Lung (tissue), 12 donors: ENCODE data around the gene ISX. TPM values are rescaled to one million over a fixed set of nuclear protein-coding genes. Genes with fewer than 3 reads are reported as not detected.

Experiments
- ATAC-seq: fragments of 200-7000 bp; cut with Tn5 transposase; one replicate; pipeline ENCODE4 v1.9.1; 2020; ENCODE audit warnings: moderate number of reproducible peaks; ENCODE audit not compliant: insufficient read depth, low FRiP score
- DNase-seq, 3 donors: peaks; one replicate each; pipeline ENCODE4 v3.0.0-alpha.2; 2013 to 2017
- H3K27ac ChIP-seq, 2 donors: one replicate each; pipeline ENCODE4 v1.5.1; 2013; ENCODE audit warnings: mild to moderate bottlenecking in 2 of 2, moderate library complexity in 2 of 2, control low read depth in 1 of 2, inconsistent platforms in 1 of 2, low read depth in 1 of 2, low read length in 1 of 2
- H3K27me3 ChIP-seq, 3 donors: one replicate each; pipeline ENCODE4 v1.5.1; 2013; ENCODE audit warnings: low read length in 2 of 3; ENCODE audit not compliant: control insufficient read depth in 3 of 3, insufficient read depth in 3 of 3
- H3K36me3 ChIP-seq, 4 donors: one replicate each; pipeline ENCODE4 v1.5.1; 2013; ENCODE audit warnings: low read length in 4 of 4, mild to moderate bottlenecking in 1 of 4, moderate library complexity in 1 of 4; ENCODE audit not compliant: control insufficient read depth in 4 of 4, insufficient read depth in 4 of 4
- H3K4me1 ChIP-seq, 5 donors: one replicate each; pipeline ENCODE4 v1.5.1; 2013; ENCODE audit warnings: low read length in 5 of 5, mild to moderate bottlenecking in 2 of 5, moderate library complexity in 1 of 5; ENCODE audit not compliant: control insufficient read depth in 5 of 5, insufficient read depth in 5 of 5
- H3K4me3 ChIP-seq: one replicate; pipeline ENCODE4 v1.5.1; 2013; ENCODE audit warnings: mild to moderate bottlenecking, control low read depth, moderate library complexity
- H3K9ac ChIP-seq, 2 donors: one replicate each; pipeline ENCODE4 v1.5.1; 2013; ENCODE audit warnings: low read length in 2 of 2, control low read depth in 1 of 2; ENCODE audit not compliant: insufficient read depth in 1 of 2
- H3K9me3 ChIP-seq, 4 donors: one replicate each; pipeline ENCODE4 v1.5.1; 2013; ENCODE audit warnings: low read length in 3 of 4, mild to moderate bottlenecking in 1 of 4, moderate library complexity in 1 of 4; ENCODE audit not compliant: control insufficient read depth in 4 of 4, insufficient read depth in 3 of 4
- WGBS, 2 donors: extraction: QIAGEN DNeasy Blood & Tissue Kit; methylation state at CpG; one replicate each; pipeline ENCODE4 v1.1.7; 2013; 5-methylcytosine and 5-hydroxymethylcytosine counted together
- polyA plus RNA-seq, 2 donors: library from polyadenylated mRNA; stranded (reverse); fragments of 200-250 nt; gene quantifications; one replicate each; pipeline ENCODE4 v1.2.1, GENCODE V29; 2013
- total RNA-seq, 2 donors: library from RNA; depleted of rRNA in 1 of 2; stranded (reverse); fragments of >200 nt in 1 of 2; gene quantifications; one replicate each; pipeline ENCODE4 v1.2.1, GENCODE V29; 2014 to 2021
- TF ChIP-seq, protein P1 (sequence below): IDR thresholded peaks from 2 replicates; pipeline ENCODE4 v1.5.1; 2012; ENCODE audit warnings: mild to moderate bottlenecking; ENCODE audit errors: control extremely low read depth, extremely low read depth
- donor health status: control.
- donor health status: control.
- donor health status: Bipolar disorder and iron deficiency.
- donor health status: healthy.
- donor health status: DM: yes; HTN: yes; CAD: no.

The ISX gene
- total and polyA plus RNA-seq, 4 donors, result not detected

- ATAC-seq (no peak), DNase-seq (no peak)
- Histone ChIP-seq H3K4me3 (no peak overlapping the region), H3K27ac (no peak overlapping the region), H3K36me3 (no peaks in the 10 kb centered on the region), H3K27me3 (peaks cover 0 to 5% (median 0%) of the 10 kb centered on the region in 3 donors), H3K9me3 (peaks cover 0 to 6% (median 0%) of the 10 kb centered on the region in 4 donors), H3K4me1 (no peaks in the 10 kb centered on the region), H3K9ac (no peak overlapping the region)
- 79 to 86% methylated on average over 6 of the region's 6 CpGs for WGBS, 2 donors
- TF ChIP-seq, protein P1, sequence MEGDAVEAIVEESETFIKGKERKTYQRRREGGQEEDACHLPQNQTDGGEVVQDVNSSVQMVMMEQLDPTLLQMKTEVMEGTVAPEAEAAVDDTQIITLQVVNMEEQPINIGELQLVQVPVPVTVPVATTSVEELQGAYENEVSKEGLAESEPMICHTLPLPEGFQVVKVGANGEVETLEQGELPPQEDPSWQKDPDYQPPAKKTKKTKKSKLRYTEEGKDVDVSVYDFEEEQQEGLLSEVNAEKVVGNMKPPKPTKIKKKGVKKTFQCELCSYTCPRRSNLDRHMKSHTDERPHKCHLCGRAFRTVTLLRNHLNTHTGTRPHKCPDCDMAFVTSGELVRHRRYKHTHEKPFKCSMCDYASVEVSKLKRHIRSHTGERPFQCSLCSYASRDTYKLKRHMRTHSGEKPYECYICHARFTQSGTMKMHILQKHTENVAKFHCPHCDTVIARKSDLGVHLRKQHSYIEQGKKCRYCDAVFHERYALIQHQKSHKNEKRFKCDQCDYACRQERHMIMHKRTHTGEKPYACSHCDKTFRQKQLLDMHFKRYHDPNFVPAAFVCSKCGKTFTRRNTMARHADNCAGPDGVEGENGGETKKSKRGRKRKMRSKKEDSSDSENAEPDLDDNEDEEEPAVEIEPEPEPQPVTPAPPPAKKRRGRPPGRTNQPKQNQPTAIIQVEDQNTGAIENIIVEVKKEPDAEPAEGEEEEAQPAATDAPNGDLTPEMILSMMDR, result no peak
These were observed 14.9 kb upstream of the ISX start for GRCh38 chr22:35051013-35051535.

DNA sequence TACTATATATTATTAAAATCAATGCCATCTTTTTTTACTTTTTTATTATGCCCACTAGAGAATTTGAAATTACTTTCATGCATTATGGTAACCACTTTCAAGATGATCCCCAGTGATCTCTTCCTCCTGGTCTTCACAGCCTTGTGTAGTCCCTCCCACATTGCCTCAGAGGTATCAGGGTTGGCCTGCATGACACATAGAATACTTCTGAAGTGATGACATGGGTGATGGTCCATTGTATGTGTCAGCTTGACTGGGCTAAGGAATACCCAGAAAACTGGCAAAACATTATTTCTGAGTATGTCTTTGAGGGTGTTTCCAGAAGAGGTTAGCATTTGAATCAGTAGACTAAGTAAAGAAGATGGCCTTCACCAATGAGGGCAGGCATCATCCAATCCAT is 14.2 kb upstream of the ISX start:
- TF ChIP-seq, protein P1, result no peak
- no peaks in the 10 kb centered on the region for H3K36me3 ChIP-seq

GRCh38 chr22:35053060-35053835 is 12.7 kb upstream of the ISX start:
- DNase-seq, result no peak
- no peak overlapping the region for H3K9ac ChIP-seq
- TF ChIP-seq, protein P1, result no peak

More for the DNA sequence above, 14.2 kb upstream of the ISX start:
- H3K27me3 ChIP-seq, result peaks cover 0 to 3% (median 0%) of the 10 kb centered on the region in 3 donors
- peaks cover 0 to 6% (median 0%) of the 10 kb centered on the region in 4 donors for H3K9me3 ChIP-seq
- H3K4me1 ChIP-seq, result no peaks in the 10 kb centered on the region
- ATAC-seq (no peak), DNase-seq (no peak)
- H3K27ac ChIP-seq, result no peak overlapping the region
- no peak overlapping the region for H3K9ac ChIP-seq
- no peak overlapping the region for H3K4me3 ChIP-seq

More at GRCh38 chr22:35053060-35053835, 12.7 kb upstream of the ISX start:
- no peaks in the 10 kb centered on the region for H3K27me3 ChIP-seq
- H3K4me1 ChIP-seq, result no peaks in the 10 kb centered on the region
- H3K36me3 ChIP-seq, result no peaks in the 10 kb centered on the region
- peaks cover 0 to 8% (median 0%) of the 10 kb centered on the region in 4 donors for H3K9me3 ChIP-seq
- H3K27ac ChIP-seq, result no peak overlapping the region
- no peak overlapping the region for H3K4me3 ChIP-seq
- no peak for ATAC-seq
- WGBS, 2 donors, result 70 to 83% methylated on average over 8 of the region's 8 CpGs
